Nephron progenitor cell (in vitro differentiated cells): Measurements from ENCODE around the gene MMP19.
"Not testable (repeated sequence)": the region's sequence is repeated elsewhere in the genome, so short reads cannot be mapped to it uniquely, and the experiment has no call there.

ENCODE experiments used
- DNase-seq: peaks from one replicate; pipeline ENCODE4 v3.0.0; 2021
- H3K27ac Mint-ChIP-seq: 2 replicates; pipeline ENCODE4 v1.8.0; 2021; ENCODE audit warnings: mild to moderate bottlenecking, moderate library complexity, mixed read lengths
- H3K27me3 Mint-ChIP-seq: 2 replicates; pipeline ENCODE4 v1.8.0; 2021; ENCODE audit warnings: mild to moderate bottlenecking, low read depth, mixed read lengths; ENCODE audit not compliant: poor library complexity
- H3K36me3 Mint-ChIP-seq: 2 replicates; pipeline ENCODE4 v1.8.0; 2021; ENCODE audit warnings: low read depth, mixed read lengths
- H3K4me1 Mint-ChIP-seq: 2 replicates; pipeline ENCODE4 v1.8.0; 2021; ENCODE audit warnings: mixed read lengths
- H3K4me3 Mint-ChIP-seq: 2 replicates; pipeline ENCODE4 v1.8.0; 2021; ENCODE audit warnings: mild to moderate bottlenecking, moderate library complexity, mixed read lengths
- H3K9me3 Mint-ChIP-seq: 2 replicates; pipeline ENCODE4 v1.8.0; 2021; ENCODE audit warnings: mild to moderate bottlenecking, moderate library complexity, mixed read lengths
- CTCF ChIP-seq: fragments of 200-600 bp; sonication (generic); IDR thresholded peaks from 2 replicates; pipeline ENCODE4 v1.5.0; 2021; ENCODE audit warnings: antibody characterized with exemption

The MMP19 gene

DNA sequence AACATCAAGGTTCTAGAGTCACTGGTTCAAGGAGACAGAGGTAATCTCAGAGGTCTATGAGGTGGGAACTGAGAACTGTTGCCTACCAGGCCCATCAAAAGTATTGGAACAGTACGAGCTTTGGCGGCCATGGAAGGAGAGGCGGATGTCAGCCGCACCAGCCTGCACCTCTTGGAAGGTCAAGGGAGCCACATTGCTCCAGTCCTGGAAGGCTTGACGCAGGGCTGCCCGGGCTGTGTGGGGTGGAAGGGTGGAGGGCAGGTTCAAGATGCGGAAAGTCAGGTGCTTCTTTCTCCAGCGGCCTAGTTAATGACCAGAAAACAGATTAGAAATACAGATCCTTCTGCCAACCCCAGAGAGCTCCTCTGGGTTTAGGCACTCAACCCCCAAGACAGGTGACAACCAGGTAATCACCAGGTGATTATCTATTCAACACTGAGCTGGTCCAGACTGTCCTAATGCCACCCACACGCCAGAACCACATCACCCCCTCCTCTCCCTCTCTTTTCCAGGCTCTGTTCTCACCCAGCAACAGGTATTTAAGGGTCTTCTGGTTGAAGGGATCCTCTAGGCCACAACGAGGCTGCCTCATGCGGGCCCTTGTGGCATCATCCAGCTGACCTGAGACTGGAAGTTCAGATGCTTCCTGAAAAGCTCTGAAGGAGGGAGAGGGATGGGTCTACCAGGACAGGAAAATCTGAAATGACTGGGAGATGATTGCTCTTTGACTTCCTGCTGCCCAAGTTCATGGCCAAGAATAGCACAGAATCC lies 2.0 kb downstream of the MMP19 start:
- Mint-ChIP-seq H3K36me3 (no peaks in the 10 kb centered on the region), H3K9me3 (no peaks in the 10 kb centered on the region), H3K4me3 (no peak overlapping the region), H3K27me3 (no peaks in the 10 kb centered on the region), H3K27ac (no peak overlapping the region), H3K4me1 (peaks cover 44% of the 10 kb centered on the region)
- DNase-seq, result no peak
- TF ChIP-seq CTCF, result no peak

GRCh38 chr12:55839345-55840140 lies 3.2 kb downstream of the MMP19 start:
- H3K4me3 Mint-ChIP-seq, result no peak overlapping the region
- no peaks in the 10 kb centered on the region for H3K27me3 Mint-ChIP-seq
- no peak overlapping the region for H3K27ac Mint-ChIP-seq

DNA sequence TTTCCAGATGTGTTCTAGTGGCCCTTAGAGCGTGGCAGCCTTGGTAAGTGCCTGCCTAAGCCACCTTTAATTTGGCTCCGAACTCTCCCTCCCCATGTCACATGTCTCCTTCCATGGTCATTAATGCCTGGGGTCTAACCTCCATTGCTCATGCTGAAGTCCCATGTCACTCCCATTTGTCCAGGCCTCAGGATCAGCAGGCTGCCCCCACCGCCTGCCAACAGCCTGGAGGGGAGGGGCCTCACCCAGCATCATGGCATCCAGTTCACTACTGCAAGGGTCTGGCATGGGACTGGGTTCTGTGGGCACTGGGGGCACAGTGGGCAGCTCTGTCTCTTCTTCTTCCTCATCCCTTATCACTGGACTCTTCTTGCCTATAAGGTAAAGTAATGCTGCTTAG lies 4.4 kb downstream of the MMP19 start:
- no peak overlapping the region for H3K27ac Mint-ChIP-seq
- H3K4me1 Mint-ChIP-seq, result peaks cover 30% of the 10 kb centered on the region
- H3K36me3 Mint-ChIP-seq, result no peaks in the 10 kb centered on the region
- TF ChIP-seq CTCF, result no peak
- peaks cover 2% of the 10 kb centered on the region for H3K27me3 Mint-ChIP-seq
- no peak for DNase-seq
- no peaks in the 10 kb centered on the region for H3K9me3 Mint-ChIP-seq
- no peak overlapping the region for H3K4me3 Mint-ChIP-seq

More at GRCh38 chr12:55839345-55840140, 3.2 kb downstream of the MMP19 start:
- Mint-ChIP-seq H3K36me3 (no peaks in the 10 kb centered on the region), H3K4me1 (peaks cover 35% of the 10 kb centered on the region), H3K9me3 (no peaks in the 10 kb centered on the region)
- TF ChIP-seq CTCF, result no peak
- DNase-seq, result no peak

DNA sequence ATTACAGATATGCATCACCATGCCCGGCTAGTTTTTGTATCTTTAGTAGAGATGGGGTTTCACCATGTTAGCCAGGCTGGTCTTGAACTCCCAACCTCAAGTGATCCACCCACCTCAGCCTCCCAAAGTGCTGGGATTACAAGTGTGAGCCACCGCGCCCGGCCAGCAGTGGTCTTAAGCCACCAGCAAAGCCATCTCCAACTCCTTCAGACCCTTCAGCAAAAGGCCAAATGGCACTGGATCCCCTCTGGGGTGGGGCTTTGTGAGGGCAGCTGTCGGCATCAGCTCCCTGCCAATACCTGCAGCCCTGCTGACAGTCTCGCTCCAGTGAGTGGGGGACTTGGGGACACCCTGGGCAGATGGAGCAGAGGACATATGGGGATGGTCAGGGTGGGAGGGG lies 8.3 kb downstream of the MMP19 start:
- not testable (repeated sequence) for H3K4me3 Mint-ChIP-seq, H3K27me3 Mint-ChIP-seq, DNase-seq, H3K27ac Mint-ChIP-seq, H3K9me3 Mint-ChIP-seq, H3K36me3 Mint-ChIP-seq
- peaks cover 40% of the 10 kb centered on the region for H3K4me1 Mint-ChIP-seq

GRCh38 chr12:55833056-55833455 lies 9.7 kb downstream of the MMP19 start:
- peaks cover 2% of the 10 kb centered on the region for H3K36me3 Mint-ChIP-seq
- no peak for DNase-seq
- H3K27me3 Mint-ChIP-seq, result peaks cover 3% of the 10 kb centered on the region
- peaks cover 35% of the 10 kb centered on the region for H3K4me1 Mint-ChIP-seq
- no peak for TF ChIP-seq CTCF
- H3K4me3 Mint-ChIP-seq, result peak overlapping the region; percentile 97
- H3K27ac Mint-ChIP-seq, result no peak overlapping the region
- no peaks in the 10 kb centered on the region for H3K9me3 Mint-ChIP-seq

GRCh38 chr12:55831447-55831815 lies 11.3 kb downstream of the MMP19 start:
- Mint-ChIP-seq H3K4me1 (peaks cover 51% of the 10 kb centered on the region), H3K4me3 (peak overlapping the region; percentile 97), H3K27me3 (peaks cover 3% of the 10 kb centered on the region), H3K36me3 (peaks cover 10% of the 10 kb centered on the region), H3K9me3 (no peaks in the 10 kb centered on the region), H3K27ac (peak overlapping the region; percentile 99)
- no peak for TF ChIP-seq CTCF
- no peak for DNase-seq
